ENCODE measurements around the gene ITLN1. TPM values are rescaled to one million over a fixed set of nuclear protein-coding genes. Genes with fewer than 3 reads are reported as not detected.

ITLN1 gene
- total RNA-seq, 4 donors from 2014 or later = 0.90 to 1.2 TPM; not detected in 2

DNA sequence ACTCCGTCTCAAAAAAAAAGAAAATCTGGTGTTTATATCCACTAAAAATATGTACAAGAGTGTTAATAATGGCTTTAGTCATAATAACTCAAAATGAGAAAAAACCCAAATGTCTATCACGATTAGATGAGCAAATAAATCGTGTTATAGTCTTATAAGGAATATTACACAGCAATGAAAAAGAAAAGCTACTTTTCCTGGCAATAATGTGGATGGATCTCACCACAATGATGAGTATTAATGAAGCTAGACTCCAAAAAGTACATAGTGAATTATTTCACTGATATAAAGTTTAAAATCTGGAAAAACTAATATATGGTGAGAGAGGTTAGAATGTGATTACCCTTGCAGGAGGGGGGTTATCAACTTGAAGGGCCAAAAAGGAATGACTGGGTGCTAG is 32.0 kb downstream of the ITLN1 start:
- H3K4me3 ChIP-seq = no peak overlapping the region
- intact Hi-C loops (cut with DNase I; ENCODE audit: low total_unique reads) = no loop called here
- no peaks in the 10 kb centered on the region for H3K4me1 ChIP-seq
- H3K27ac ChIP-seq = no peak overlapping the region
- no peaks in the 10 kb centered on the region for H3K9me3 ChIP-seq
- H3K27me3 ChIP-seq = no peaks in the 10 kb centered on the region
- no peak for DNase-seq
- H3K36me3 ChIP-seq = no peaks in the 10 kb centered on the region
- TF ChIP-seq POLR2A (IDR thresholded peaks at IDR 0.05) = no peak
- TF ChIP-seq, protein P1, sequence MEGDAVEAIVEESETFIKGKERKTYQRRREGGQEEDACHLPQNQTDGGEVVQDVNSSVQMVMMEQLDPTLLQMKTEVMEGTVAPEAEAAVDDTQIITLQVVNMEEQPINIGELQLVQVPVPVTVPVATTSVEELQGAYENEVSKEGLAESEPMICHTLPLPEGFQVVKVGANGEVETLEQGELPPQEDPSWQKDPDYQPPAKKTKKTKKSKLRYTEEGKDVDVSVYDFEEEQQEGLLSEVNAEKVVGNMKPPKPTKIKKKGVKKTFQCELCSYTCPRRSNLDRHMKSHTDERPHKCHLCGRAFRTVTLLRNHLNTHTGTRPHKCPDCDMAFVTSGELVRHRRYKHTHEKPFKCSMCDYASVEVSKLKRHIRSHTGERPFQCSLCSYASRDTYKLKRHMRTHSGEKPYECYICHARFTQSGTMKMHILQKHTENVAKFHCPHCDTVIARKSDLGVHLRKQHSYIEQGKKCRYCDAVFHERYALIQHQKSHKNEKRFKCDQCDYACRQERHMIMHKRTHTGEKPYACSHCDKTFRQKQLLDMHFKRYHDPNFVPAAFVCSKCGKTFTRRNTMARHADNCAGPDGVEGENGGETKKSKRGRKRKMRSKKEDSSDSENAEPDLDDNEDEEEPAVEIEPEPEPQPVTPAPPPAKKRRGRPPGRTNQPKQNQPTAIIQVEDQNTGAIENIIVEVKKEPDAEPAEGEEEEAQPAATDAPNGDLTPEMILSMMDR (IDR thresholded peaks at IDR 0.05) = no peak

DNA sequence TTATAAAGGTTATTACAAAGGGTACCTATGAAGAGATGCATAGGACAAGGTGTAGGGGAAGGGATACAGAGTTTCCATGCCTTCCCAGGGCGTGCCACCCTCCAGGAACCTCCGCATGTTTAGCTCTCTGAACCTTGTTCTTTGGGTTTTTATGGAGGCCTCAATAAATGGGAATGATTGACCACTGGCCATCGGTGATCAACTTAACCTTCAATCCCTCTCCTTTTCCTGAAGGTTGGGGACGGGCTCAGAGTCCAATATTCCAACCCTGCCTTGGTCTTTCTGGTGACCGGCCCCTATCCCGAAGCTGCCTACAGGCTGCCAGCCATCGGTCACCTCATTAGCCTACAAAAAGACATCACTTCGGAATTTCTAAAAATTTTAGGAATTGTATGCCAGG is 34.0 kb downstream of the ITLN1 start:
- Histone ChIP-seq H3K36me3 (no peaks in the 10 kb centered on the region), H3K4me1 (no peaks in the 10 kb centered on the region), H3K27me3 (no peaks in the 10 kb centered on the region), H3K27ac (no peak overlapping the region), H3K4me3 (no peak overlapping the region), H3K9me3 (no peaks in the 10 kb centered on the region)
- intact Hi-C loops (cut with DNase I; ENCODE audit: low total_unique reads) = no loop called here
- TF ChIP-seq, protein P1 (IDR thresholded peaks at IDR 0.05) = no peak
- TF ChIP-seq POLR2A (IDR thresholded peaks at IDR 0.05) = no peak
- no peak for DNase-seq

DNA sequence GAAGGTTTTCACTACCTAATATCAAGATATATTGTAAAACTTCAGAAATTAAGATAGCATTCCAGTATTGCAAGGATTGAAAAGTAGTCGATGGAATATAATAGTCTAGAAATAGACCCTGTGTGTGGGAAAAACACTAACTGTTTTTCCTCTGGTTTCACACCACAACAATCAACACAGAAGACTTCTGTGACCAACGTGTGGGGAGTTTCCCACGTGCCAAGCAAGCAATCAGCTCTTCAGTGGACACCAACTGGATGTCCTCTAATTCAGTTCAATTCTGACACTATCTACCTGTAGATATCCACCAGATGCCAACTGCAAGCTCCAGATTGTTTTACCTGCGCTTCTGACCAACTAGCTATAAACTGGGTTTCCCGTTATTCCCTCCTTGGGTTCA is 34.4 kb downstream of the ITLN1 start:
- no peaks in the 10 kb centered on the region for H3K4me1 ChIP-seq
- no peaks in the 10 kb centered on the region for H3K27me3 ChIP-seq
- no peak for TF ChIP-seq POLR2A (IDR thresholded peaks at IDR 0.05)
- no peak overlapping the region for H3K4me3 ChIP-seq
- no peak for DNase-seq
- H3K36me3 ChIP-seq = no peaks in the 10 kb centered on the region
- no peak overlapping the region for H3K27ac ChIP-seq
- H3K9me3 ChIP-seq = no peaks in the 10 kb centered on the region
- intact Hi-C loops (cut with DNase I; ENCODE audit: low total_unique reads) = no loop called here

DNA sequence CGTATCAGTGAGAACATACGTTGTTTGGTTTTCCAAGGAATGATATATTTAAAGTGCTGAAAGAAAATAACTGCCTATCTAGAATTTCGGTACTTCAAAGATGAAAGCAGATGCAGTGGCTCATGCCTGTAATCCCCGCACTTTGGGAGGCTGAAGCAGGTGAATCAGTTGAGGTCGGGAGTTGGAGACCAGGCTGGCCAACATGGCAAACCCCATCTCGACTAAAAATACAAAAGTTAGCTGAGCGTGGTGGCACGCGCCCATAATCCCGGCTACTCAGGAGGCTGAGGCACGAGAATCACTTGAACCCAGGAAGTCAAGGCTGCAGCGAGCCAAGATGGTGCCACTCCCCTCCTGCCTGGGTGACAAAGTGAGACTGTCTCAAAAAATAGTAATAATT is 38.7 kb downstream of the ITLN1 start:
- Histone ChIP-seq H3K27me3 (no peaks in the 10 kb centered on the region), H3K9me3 (no peaks in the 10 kb centered on the region), H3K36me3 (no peaks in the 10 kb centered on the region), H3K4me1 (no peaks in the 10 kb centered on the region), H3K27ac (no peak overlapping the region), H3K4me3 (no peak overlapping the region)
- intact Hi-C loops (cut with DNase I; ENCODE audit: low total_unique reads) = no loop called here
- TF ChIP-seq, protein P1 (IDR thresholded peaks at IDR 0.05) = no peak
- no peak for TF ChIP-seq POLR2A (IDR thresholded peaks at IDR 0.05)
- DNase-seq = no peak

DNA sequence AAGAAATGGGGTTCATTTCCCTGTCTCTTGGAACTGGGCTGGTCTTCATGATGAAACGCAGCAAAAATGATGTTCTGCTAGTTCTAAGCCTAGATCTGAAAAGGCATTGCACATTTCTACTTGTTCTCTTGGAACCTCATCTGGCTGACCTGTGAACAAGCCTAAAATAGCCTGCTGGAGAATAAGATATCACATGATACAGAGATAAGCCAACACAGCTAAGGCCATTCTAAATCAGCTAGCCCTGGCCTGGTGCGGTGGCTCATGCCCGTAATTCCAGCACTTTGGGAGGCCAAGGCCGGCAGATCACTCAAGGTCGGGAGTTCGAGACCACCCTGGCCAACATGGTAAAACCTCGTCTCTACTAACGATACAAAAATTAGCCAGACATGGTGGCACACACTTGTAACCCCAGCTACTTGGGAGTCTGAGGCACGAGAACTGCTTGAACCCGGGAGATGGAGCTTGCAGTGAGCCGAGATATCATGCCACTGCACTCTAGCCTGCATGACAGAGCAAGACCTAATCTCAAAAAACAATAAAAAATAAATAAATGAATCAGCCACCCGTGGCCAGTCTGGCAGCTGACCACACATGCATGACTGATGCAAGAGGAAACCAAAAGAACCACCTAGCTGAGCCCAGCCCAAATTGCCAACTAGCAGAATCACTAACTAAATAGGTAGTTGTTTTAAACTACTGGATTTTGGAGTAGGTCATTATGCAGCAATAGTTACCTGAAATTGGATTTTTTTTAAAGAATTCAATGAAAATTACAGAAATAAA is 40.3 kb downstream of the ITLN1 start:
- Histone ChIP-seq H3K9me3 (no peaks in the 10 kb centered on the region), H3K36me3 (no peaks in the 10 kb centered on the region), H3K4me3 (no peak overlapping the region), H3K27ac (no peak overlapping the region), H3K4me1 (no peaks in the 10 kb centered on the region), H3K27me3 (no peaks in the 10 kb centered on the region)
- TF ChIP-seq POLR2A (IDR thresholded peaks at IDR 0.05) = no peak
- TF ChIP-seq, protein P1 (IDR thresholded peaks at IDR 0.05) = no peak
- intact Hi-C loops (cut with DNase I; ENCODE audit: low total_unique reads) = no loop called here
- no peak for DNase-seq

Data from uterus (tissue), 4 donors.